ENCODE measurements around the gene OGDH.

DNA sequence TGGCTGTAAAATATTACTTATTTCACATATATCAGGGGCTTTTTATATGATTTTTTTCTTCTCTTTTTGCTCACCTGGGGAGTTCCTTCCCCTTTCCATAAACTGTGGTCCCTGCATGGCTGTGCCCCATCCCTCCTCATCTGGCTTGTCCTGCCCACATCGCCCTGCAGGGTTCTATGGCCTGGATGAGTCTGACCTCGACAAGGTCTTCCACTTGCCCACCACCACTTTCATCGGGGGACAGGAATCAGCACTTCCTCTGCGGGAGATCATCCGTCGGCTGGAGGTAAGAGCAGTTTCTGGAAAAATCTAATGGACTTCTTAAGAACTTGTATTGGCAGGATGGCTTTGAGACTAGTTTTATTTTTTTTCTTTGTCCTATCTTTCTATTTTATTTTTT, 60.1 kb downstream of the OGDH start:
- TF ChIP-seq, protein P1, sequence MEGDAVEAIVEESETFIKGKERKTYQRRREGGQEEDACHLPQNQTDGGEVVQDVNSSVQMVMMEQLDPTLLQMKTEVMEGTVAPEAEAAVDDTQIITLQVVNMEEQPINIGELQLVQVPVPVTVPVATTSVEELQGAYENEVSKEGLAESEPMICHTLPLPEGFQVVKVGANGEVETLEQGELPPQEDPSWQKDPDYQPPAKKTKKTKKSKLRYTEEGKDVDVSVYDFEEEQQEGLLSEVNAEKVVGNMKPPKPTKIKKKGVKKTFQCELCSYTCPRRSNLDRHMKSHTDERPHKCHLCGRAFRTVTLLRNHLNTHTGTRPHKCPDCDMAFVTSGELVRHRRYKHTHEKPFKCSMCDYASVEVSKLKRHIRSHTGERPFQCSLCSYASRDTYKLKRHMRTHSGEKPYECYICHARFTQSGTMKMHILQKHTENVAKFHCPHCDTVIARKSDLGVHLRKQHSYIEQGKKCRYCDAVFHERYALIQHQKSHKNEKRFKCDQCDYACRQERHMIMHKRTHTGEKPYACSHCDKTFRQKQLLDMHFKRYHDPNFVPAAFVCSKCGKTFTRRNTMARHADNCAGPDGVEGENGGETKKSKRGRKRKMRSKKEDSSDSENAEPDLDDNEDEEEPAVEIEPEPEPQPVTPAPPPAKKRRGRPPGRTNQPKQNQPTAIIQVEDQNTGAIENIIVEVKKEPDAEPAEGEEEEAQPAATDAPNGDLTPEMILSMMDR (IDR thresholded peaks at IDR 0.05; ENCODE audit: insufficient read depth, low read depth, low read length): no peak
- no peak for TF ChIP-seq EZH2 (IDR thresholded peaks at IDR 0.05; ENCODE audit: insufficient read depth, low read length)
